Erythroblast (primary cell): ENCODE results near the gene RNF224.

Source experiments
- DNase-seq, 2 experiments: peaks; one replicate each; lab custom pipeline; 2025; lab: John Stamatoyannopoulos, UW
- GATA1 ChIP-seq: IDR thresholded peaks from 2 replicates; pipeline ENCODE4 v1.6.1; 2011; ENCODE audit warnings: low read depth, mild to moderate bottlenecking, control low read depth, low read length, moderate library complexity
- POLR2A ChIP-seq: IDR thresholded peaks from 2 replicates; pipeline ENCODE4 v1.6.1; 2011; ENCODE audit warnings: mild to moderate bottlenecking, low read length

The RNF224 gene

DNA sequence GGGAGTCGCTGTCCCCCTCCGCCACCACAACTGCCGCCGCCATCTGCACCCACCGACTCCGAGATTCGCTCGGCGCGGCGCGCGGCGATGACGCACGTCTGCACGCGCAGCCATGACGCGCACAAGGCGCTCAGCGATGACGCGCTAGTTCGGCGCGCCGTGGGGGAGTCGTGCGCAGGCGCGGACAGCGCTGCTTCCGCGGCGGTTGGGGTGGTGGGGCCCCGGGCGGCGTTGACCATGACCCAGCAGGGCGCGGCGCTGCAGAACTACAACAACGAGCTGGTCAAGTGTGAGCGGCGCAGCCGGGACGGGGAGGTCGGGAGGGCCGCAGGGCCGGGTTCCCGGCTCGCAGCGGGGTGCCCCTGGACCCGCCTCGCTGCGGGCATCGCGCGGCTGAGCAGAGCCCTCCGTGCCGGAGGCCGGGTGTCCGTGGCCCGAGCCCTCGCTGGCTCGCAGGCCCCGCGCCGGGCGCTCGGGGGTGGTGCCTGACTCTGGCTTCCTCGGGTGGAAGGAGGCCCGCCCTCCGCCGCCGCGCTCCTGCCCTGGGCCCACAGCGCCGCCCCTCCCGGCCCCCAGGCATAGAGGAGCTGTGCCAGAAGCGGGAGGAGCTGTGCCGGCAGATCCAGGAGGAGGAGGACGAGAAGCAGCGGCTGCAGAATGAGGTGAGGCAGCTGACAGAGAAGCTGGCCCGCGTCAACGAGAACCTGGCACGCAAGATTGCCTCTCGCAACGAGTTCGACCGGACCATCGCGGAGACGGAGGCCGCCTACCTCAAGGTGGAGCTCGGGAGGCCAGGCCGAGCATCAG, 38.6 kb upstream of the RNF224 start, which contains the start of the genes ANAPC2 and SSNA1:
Gene ANAPC2, minus strand, starts transcription at position 71 of the 807 bp plus-strand sequence. Its CDS starts 28 bp downstream, at position 43.
Gene SSNA1, plus strand, starts transcription at position 187 of the 807 bp plus-strand sequence. Its CDS starts 51 bp downstream, at position 238.
- TF ChIP-seq POLR2A = peak; percentile 94
- no peak for TF ChIP-seq GATA1
- peak; percentile 98 to 99 for DNase-seq

- DNase-seq = no peak
- no peak for TF ChIP-seq GATA1
- TF ChIP-seq POLR2A = no peak
Observed at GRCh38 chr9:137189297-137190295, 37.7 kb upstream of the RNF224 start.

GRCh38 chr9:137190315-137190856, 36.9 kb upstream of the RNF224 start:
- no peak for TF ChIP-seq GATA1
- TF ChIP-seq POLR2A = no peak
- no peak for DNase-seq

DNA sequence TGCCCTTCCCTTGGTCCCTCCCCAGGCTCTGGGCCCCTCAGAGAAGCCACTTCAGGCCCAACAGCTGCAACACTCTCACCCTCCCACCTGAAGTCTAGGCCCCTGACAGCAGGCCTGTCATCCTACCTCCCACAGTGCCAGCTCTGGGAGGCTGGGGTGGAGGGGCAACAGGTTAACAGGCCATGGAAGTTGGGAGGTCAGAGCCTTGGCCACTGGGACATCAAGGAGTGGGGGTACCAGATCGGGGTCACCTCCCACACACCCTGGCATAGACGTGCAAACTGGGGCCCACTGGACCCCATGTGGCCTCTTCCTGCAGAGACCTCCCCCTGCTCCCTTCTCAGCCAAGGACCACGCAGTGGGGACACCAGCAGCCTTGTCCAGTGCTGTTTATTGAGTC, 36.1 kb upstream of the RNF224 start:
- TF ChIP-seq POLR2A (no peak), GATA1 (no peak)
- DNase-seq = no peak

GRCh38 chr9:137191691-137192447, 35.4 kb upstream of the RNF224 start:
- TF ChIP-seq POLR2A (no peak), GATA1 (no peak)
- no peak for DNase-seq

GRCh38 chr9:137192448-137192780, 34.9 kb upstream of the RNF224 start:
- DNase-seq = no peak
- no peak for TF ChIP-seq GATA1
- no peak for TF ChIP-seq POLR2A

GRCh38 chr9:137192859-137193258, 34.4 kb upstream of the RNF224 start:
- no peak for TF ChIP-seq GATA1
- TF ChIP-seq POLR2A = no peak
- DNase-seq = no peak

DNA sequence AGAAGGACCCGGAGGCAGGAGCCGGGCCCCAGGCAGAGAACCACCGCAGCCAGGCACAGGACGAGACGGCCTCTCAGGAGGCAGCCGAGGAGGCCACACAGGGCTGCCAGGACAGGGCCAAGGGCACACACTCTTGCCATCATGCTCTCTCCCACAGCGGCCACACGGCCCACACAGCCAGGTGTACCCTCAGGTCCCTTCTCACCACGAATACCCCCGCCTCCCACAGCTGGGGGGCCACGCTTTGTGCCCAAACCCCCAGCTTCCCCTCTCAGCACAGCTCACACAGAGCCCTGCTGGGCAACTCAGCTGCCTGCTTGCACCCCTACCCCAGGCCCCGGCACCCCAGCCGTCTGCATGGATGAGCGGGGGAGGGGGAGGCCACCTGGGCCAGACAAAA, 33.5 kb upstream of the RNF224 start:
- no peak for TF ChIP-seq POLR2A
- TF ChIP-seq GATA1 = no peak
- no peak for DNase-seq

DNA sequence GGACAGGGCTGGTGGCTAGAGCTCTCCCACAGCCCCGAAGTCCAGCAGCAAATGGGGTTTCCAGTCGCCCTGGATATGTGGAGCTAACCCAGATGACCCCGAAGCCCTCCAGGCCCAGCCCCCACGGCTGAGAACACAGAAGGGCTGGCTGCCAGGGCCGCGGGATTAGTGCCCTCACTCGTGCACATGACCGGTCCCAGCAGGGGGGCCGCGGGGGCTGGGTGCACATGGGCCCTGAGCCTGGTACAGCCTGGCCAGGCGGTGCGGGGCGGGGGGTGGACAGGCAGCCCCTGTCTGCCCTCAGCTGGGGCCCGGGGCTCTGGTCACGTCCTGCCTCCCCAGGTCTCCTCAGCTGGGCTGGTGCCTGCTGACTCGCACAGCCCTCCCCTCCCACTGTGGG, 32.9 kb upstream of the RNF224 start:
- no peak for DNase-seq
- TF ChIP-seq POLR2A (no peak), GATA1 (no peak)

DNA sequence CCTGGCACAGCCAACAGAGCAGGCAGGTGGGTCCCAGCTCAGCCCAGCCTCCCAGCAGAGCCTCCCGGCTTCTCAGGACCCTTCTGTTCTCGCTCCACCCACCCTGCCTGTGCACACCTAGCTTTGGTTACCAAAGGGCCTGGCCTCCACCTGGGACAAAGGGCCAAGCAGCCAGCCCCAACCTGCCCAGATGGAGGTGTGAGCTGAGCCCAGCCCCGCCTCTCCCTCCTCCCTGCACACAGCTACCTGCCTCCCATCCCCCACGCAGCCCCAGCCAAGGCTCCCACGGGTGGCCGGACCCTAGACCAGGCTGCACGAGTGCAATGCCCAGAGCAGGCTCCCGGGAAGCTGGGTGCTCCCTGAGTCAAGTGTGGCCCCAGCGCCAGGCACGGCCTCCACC, 32.4 kb upstream of the RNF224 start:
- no peak for DNase-seq
- TF ChIP-seq POLR2A = no peak
- no peak for TF ChIP-seq GATA1

DNA sequence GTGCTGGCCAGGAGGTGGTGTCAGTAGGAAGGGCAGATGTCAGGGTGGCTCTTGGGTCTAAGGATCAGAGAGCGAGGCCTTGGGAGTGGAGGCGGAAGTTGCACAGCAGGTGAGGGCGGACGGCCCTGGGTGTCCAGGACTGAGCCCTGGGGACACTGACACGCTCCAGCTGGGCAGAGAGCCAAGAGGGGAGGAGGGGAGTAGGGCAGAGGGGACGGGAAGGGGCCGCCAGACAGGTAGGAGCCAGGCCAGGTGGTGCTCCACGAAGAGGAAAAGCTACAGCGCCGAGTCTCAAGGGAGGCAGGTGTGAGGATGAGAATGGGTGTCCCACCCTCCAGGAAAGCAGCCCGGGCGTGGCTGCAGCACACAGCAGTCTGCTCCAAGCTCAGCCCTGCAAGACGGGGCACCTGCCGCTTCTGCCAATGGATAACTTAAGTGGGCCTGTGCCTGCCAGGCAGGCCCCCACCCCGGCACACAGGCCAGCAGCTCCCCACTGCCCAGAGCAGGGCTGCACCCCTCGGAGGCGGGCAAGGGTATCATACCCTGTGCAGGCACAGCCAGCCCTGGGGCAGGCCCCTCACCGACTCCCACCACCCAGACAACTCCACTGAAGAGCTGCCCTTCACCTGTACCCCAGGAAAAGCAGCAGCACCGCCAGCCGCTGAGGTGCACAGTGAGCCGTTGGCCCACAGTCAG, 31.6 kb upstream of the RNF224 start:
- DNase-seq = no peak
- TF ChIP-seq GATA1 (no peak), POLR2A (no peak)
